Ishikawa (cell line): ENCODE data around the gene MVD.

Experiments
- CEBPB ChIP-seq: IDR thresholded peaks from 2 replicates; pipeline ENCODE4 v1.6.1; 2012
- CREB1 ChIP-seq: IDR thresholded peaks from 2 replicates; pipeline ENCODE4 v1.6.1; 2012; ENCODE audit warnings: low read depth
- EGR1 ChIP-seq: IDR thresholded peaks from 2 replicates; pipeline ENCODE4 v1.6.1; 2012
- EP300 ChIP-seq: IDR thresholded peaks from 2 replicates; pipeline ENCODE4 v1.6.1; 2012; ENCODE audit warnings: borderline replicate concordance
- FOXM1 ChIP-seq: IDR thresholded peaks from 2 replicates; pipeline ENCODE4 v1.6.1; 2012; ENCODE audit warnings: low read depth, borderline replicate concordance
- MAX ChIP-seq: IDR thresholded peaks from 2 replicates; pipeline ENCODE4 v1.6.1; 2012
- NFIC ChIP-seq: IDR thresholded peaks from 2 replicates; pipeline ENCODE4 v1.6.1; 2012
- RAD21 ChIP-seq: IDR thresholded peaks from 2 replicates; pipeline ENCODE4 v1.6.1; 2012; ENCODE audit warnings: low read depth
- TAF1 ChIP-seq: IDR thresholded peaks from 2 replicates; pipeline ENCODE4 v1.6.1; 2012; ENCODE audit warnings: low read depth, mild to moderate bottlenecking
- TCF12 ChIP-seq: IDR thresholded peaks from 2 replicates; pipeline ENCODE4 v1.6.1; 2012; ENCODE audit warnings: low read depth
- TEAD4 ChIP-seq: IDR thresholded peaks from 2 replicates; pipeline ENCODE4 v1.6.1; 2012
- USF1 ChIP-seq: IDR thresholded peaks from 2 replicates; pipeline ENCODE4 v1.6.1; 2012
- YY1 ChIP-seq: IDR thresholded peaks from 2 replicates; pipeline ENCODE4 v1.6.1; 2012; ENCODE audit warnings: low read depth
- ZBTB7A ChIP-seq: IDR thresholded peaks from 2 replicates; pipeline ENCODE4 v1.6.1; 2012; ENCODE audit warnings: low read depth
- TF ChIP-seq, protein P1 (sequence below): IDR thresholded peaks from 2 replicates; pipeline ENCODE4 v1.6.1; 2012; ENCODE audit warnings: low read depth, mild to moderate bottlenecking

The MVD gene

GRCh38 chr16:88614818-88615580 lies 47.9 kb downstream of the MVD start:
- TF ChIP-seq TAF1 (no peak), RAD21 (no peak), YY1 (no peak), EGR1 (no peak), CEBPB (no peak), USF1 (no peak), CREB1 (no peak), FOXM1 (no peak), TEAD4 (no peak)
- TF ChIP-seq, protein P1, sequence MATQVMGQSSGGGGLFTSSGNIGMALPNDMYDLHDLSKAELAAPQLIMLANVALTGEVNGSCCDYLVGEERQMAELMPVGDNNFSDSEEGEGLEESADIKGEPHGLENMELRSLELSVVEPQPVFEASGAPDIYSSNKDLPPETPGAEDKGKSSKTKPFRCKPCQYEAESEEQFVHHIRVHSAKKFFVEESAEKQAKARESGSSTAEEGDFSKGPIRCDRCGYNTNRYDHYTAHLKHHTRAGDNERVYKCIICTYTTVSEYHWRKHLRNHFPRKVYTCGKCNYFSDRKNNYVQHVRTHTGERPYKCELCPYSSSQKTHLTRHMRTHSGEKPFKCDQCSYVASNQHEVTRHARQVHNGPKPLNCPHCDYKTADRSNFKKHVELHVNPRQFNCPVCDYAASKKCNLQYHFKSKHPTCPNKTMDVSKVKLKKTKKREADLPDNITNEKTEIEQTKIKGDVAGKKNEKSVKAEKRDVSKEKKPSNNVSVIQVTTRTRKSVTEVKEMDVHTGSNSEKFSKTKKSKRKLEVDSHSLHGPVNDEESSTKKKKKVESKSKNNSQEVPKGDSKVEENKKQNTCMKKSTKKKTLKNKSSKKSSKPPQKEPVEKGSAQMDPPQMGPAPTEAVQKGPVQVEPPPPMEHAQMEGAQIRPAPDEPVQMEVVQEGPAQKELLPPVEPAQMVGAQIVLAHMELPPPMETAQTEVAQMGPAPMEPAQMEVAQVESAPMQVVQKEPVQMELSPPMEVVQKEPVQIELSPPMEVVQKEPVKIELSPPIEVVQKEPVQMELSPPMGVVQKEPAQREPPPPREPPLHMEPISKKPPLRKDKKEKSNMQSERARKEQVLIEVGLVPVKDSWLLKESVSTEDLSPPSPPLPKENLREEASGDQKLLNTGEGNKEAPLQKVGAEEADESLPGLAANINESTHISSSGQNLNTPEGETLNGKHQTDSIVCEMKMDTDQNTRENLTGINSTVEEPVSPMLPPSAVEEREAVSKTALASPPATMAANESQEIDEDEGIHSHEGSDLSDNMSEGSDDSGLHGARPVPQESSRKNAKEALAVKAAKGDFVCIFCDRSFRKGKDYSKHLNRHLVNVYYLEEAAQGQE = no peak

DNA sequence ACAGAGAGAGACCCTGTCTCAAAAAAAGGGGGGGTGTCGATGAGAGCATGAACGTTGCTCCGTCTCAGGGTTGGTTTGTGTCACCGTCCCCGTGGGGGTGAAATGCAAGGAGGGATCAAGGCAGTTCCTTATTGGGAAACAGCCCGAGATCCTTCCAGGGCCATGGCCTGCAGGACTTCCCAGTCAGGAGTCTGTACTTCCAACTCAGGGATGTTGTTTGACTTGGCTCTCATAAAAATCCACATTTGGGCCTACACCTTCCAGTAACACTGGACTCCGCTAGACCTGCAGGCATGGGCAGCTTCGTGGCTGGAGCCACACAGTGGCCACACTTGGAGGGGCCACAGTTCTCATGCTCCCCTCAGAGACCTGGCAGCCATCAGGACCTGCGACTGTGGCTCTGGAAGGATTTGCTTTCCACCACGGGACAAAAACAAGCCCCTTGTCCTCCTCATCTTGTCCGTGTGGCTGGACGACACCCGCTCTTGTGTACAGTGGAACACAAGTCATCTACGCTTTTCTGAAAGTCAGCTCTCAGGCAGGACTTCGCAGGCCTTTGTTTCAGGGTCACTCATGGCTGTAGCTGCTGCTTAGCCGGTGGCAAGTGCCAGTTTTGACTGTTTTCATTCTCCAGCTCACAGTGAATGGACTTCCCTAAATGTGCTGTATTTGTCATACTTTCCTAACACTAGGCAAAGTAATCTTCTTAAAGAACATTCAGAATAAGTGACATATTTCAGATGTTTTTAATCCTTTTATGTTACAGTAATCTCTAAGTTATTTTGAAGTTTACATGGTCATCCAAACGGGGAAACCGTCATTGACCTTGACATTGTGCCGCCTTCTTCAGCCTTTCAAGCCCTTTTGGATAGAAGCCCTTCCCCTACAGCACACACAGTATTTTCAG lies 48.7 kb downstream of the MVD start:
- TF ChIP-seq NFIC (no peak), CREB1 (no peak), MAX (no peak), RAD21 (no peak), EGR1 (no peak), TAF1 (no peak)
- TF ChIP-seq, protein P1 = no peak

DNA sequence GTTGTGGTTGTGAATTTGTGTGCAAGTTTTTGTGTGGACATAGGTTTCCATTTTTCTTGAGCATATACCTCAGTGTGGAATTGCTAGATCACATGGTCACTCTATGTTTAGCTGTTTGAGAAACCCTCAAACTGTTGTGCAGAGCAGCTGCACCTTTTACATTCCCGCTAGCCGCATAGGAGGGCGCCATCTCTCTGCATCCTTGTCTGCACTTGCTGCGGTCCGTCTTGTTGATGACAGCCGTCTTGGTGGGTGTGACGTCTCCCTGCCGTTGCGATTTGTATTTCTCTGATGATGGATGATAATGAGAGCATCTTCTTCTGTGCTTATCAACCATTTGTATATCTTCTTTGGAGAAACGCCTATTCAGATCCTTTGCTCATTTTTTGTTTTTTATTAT lies 49.6 kb downstream of the MVD start:
- TF ChIP-seq NFIC (no peak), CREB1 (no peak), FOXM1 (no peak), EGR1 (no peak), TEAD4 (no peak), YY1 (no peak), EP300 (no peak), TCF12 (no peak), TAF1 (no peak), CEBPB (no peak), RAD21 (no peak), ZBTB7A (no peak), USF1 (no peak), MAX (no peak)
- TF ChIP-seq, protein P1 = no peak

- TF ChIP-seq ZBTB7A = no peak
- no peak for TF ChIP-seq MAX
- TF ChIP-seq EP300 = no peak
- TF ChIP-seq RAD21 = no peak
These were observed 51.7 kb downstream of the MVD start for GRCh38 chr16:88610909-88611812.
